GM19240 (cell line): ENCODE data around the gene AGBL5.

Source experiments
- DNase-seq: peaks from one replicate; pipeline ENCODE4 v3.0.0; 2011; ENCODE audit warnings: low spot score; ENCODE audit not compliant: insufficient read length

AGBL5 gene

DNA sequence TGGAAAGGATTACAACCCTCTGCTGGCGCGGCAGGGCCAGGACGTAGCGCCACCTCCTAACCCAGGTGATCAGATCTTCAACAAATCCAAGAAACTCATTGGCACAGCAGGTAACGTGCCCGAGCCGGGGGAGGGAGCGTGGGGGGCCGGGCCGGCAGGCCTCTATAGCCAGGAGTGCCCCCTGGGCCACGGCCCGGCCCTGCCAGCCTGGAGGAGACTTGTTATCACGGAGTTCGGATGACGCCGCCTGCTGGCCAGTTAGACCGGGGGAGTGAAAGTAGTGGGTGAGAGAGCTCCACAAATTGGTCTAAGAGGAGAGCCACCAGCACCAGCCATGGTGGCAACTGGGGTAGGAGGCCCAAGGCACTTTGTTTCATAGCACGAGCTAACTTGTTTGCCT, 27.3 kb upstream of the AGBL5 start:
- no peak for DNase-seq

DNA sequence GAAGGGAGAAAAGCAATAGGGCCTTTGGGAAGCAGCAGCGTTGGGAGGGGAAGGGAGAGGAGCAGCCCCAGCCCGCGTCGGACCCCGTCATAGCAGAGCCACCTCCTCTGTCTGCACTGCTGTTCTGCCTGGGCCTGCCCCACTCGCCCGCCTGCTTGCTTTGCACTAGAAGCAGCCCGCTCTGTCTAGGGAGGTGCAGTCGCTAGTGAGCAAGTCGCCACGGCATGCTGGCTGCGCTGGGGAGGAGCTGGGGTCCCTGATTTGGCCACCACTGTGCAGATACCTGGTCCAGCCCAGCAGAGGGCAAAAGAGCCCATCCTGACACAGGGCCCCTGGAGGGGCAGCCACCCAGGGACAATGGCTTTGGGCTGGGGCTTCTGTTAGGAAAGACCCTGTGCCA, 26.7 kb upstream of the AGBL5 start:
- DNase-seq: no peak

DNA sequence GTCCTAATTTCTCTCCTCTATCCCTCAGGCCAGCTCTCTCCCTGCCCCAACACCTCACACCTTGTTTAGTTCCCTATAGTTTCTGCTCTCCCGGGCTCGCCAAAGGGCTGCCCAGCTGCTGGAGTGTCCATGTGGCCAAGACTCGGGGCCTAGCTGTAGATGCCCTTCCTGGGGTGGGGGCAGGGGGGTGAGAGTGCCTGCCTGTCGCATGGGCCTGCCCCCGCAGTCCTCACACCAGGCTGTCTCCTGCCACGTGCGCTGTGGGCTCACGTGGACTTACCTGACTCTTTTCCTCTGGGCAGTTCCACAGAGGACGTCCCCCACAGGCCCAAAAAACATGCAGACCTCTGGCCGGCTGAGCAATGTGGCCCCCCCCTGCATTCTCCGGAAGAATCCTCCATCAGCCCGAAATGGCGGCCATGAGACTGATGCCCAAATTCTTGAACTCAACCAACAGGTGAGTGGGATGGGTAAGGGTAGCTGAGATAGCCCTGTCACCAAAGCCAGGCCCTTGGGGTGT, 26.1 kb upstream of the AGBL5 start:
- no peak for DNase-seq

DNA sequence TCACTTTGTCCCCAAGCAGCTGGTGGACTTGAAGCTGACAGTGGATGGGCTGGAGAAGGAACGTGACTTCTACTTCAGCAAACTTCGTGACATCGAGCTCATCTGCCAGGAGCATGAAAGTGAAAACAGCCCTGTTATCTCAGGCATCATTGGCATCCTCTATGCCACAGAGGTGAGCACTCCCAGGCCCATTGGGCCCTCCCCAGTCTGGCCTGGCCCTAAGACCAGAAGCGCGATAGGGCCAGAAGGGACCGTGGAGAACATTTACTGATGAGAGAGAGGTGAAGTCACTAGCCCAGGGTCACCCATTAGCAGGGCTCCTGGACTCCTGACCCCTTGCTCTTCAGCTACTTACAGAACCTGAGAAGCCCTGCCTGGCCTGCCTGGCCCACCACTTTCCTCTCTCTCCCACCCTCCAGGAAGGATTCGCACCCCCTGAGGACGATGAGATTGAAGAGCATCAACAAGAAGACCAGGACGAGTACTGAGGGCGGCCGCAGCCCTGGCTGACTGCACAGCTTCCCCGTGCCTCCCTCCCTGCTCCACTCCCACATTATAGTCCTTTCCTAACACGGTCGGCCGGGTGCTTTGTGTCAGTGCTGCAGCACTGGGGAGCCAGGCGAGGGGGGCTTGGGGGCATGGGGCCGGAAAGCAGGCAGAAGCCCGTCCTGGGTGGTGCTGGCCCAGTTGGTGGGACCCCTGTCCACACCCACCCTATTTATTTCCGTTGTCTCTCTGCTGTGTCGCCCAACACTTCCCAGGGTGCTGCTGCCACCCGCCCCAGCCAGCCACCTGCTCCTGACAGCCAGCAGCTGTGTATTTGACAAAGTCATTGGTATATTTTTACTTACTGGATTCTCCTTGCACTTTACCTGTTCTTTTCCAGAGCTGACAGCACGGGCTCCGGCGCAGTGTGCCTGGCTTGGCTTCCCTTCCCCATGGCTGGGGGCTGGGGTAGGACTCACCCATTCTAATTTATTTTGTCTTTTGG, 25.3 kb upstream of the AGBL5 start:
- no peak for DNase-seq

DNA sequence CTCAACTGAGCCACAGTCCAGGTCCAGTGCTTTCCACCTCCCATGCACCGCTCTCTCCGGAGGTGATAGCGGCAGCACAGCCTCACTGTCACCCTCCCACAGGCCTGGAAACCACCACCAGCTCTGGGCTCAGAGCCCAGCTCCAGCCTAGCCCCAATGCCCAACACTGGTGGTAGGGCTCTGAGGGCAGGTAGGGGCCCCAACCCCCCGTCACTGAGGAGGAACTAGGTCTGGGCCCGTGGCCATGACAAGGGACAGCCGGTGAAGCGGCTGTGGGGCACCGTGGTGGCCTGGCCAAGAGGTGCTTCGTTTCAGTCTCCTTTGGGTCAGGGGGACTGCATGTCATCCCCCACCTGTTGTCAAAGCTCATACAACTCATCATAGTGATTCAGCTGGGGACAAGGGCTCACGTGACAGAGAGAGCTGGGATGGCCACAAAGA, 24.2 kb upstream of the AGBL5 start:
- DNase-seq: no peak

DNA sequence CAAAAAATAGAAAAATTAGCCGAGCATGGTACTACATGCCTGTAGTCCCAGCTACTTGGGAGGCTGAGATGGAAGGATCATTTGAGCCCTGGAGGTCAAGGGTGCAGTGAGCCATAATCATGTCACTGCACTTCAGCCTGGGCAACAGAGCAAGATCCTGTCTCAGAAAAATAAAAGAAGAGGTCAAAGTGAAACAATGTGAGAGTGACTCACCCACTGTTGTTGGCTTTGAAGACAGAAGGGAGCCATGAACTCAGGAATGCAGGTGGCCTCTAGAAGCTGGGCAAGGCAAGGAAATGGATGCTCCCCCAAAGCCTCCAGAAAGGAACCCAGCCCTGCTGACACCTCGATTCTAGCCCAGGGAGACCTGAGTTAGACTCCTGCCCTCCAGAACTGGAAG, 22.4 kb upstream of the AGBL5 start:
- no peak for DNase-seq

DNA sequence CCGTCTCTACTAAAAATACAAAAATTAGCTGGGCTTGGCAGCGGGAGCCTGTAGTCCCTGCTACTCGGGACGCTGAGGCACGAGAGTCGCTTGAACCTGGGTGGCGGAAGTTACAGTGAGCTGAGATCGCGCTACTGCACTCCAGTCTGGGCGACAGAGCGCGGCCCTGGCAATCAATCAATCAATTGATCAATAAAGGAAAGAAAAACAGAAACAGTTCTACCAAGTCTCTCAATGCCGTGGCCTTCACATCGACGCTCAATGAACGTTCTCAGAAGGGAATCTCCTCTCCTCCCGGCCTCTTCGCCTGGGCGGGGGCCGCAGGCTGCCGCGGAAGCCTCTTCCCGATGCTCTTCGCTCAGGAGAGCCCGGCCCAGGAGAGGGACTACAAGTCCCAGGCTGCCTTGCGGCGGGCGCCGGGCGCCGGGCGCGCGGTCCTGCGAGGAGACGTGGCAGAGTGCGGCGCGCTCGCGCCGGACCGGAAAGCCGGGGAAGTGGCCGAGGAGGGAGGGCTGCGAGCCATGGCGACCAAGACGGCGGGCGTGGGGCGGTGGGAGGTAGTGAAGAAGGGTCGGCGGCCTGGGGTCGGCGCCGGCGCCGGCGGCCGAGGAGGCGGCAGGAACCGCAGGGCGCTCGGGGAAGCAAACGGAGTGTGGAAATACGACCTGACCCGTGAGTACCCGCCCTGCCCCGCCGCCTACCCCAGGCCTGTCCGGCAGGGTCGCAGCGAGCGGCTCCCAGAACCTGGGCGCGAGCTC, 18.8 kb upstream of the AGBL5 start, which contains the start of gene TMEM214:
TSS of gene TMEM214 (plus strand) at position 471 of the 758 bp plus-strand sequence. CDS start at position 522, 51 bp downstream.
- DNase-seq: peak; percentile 94

DNA sequence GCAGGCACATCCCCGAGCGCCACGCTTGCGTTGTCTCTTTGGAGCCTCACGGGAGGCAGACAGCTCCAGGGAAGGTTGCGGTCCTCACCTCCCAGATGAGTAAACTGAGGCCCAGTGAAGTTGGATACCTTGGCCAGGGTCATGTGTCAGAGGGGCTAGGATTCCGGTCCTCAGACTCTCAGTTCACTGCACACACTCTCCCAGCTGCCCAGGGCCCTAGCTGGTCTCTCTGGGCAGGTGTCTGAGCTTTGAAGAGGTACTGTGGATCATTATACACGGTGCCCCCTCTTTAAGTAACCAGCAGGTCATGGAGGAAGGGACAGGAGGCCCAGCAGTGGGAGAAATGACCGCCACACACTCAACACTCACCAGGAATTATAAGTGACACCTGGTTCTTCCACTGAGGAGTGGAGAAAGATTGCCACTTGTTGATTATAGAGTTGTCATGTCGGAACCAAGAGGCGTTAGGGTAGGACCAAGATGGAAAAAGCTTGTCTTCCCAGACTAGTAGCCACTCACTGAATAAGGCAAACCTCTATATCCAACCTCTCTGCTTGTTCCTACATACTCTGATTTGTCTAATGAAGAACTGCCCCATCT, 18.1 kb upstream of the AGBL5 start:
- no peak for DNase-seq

DNA sequence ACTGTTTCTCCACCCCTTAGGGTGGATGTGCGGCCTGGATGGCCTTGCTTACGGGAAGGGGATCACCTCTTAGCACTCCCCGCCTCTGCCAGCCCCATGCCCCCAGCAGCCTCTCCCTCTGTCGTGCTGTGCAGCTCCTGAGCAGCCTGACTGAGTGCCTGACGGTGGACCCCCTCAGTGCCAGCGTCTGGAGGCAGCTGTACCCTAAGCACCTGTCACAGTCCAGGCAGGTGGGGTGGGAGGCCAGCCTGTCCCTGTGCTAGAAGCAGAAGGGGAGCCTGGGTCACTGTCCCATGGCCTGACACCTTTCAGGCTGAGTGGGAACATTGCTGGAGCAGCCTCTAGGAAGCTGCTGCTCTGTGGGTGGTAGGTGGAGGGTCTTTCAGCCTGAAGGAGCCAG, 13.5 kb upstream of the AGBL5 start:
- no peak for DNase-seq

DNA sequence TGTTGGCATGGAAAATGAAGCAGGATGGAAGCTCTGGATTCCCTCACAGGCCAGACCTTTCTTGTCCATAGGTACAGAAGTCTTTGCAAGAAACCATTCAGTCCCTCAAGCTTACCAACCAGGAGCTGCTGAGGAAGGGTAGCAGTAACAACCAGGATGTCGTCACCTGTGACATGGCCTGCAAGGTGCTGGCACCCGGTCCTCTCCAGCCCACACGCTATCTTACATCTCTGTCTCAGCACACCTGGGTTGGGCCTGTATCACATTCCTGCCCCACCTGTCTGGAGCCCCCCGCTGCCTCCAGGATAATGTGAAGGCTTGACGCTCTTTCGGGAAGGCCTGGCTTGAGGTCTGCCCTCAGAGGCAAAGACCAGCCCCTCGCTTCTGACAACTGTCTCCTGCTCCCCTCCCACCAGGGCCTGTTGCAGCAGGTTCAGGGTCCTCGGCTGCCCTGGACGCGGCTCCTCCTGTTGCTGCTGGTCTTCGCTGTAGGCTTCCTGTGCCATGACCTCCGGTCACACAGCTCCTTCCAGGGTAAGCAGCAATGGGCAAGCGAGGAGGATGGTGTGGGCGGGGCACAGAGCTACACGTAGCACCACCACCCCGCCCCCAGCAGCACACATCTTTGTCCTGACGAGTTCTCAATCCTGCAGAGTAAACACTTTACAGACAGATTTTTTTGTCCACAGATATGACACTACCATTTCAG, 12.7 kb upstream of the AGBL5 start:
- no peak for DNase-seq

DNA sequence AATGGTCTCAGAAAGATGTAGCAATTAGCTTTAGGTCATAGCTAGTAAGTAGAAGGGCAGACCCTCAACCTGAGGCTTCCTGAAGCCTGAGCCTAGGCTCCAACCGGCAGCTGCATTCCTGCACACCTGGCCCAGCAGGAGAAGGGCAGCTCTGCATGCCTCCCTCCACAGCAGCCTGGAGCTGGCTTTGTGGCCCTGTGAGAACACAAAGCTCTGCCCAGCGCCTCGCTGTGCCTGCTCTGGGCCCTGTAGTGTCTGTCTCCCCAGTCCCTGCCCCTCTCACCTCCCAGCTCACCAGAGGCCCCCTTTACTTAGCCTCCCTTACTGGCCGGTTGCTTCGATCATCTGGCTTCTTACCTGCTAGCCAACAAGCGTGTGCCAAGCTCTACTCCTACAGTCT, 12.0 kb upstream of the AGBL5 start:
- DNase-seq: no peak

DNA sequence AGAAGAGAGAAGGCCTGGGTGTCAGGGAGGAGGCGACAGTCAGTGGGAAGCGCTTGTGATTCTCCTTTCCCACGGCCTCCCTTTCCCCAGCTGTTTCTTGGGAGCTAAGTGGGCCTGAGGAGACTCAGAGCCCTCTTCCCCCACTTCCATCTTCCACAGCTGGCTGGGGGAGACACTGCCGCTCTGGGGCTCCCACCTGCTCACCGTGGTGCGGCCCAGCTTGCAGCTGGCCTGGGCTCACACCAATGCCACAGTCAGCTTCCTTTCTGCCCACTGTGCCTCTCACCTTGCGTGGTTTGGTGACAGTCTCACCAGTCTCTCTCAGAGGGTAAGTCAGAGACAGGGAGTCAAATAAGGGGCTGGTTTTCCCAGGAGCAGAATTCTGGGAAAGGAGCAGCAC, 11.6 kb upstream of the AGBL5 start:
- DNase-seq: no peak

DNA sequence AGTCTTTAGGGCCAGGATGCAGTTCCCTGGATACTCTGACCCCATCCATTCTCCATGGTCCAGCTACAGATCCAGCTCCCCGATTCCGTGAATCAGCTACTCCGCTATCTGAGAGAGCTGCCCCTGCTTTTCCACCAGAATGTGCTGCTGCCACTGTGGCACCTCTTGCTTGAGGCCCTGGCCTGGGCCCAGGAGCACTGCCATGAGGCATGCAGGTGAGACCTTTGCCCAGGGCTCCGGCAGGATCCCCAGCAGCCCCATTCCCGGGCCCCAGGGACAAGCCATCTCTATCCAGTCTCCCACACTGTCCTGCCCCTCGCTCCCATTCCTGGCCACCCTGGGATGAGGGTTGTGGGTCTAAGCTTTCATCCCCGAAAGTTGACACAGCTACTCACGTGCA, 11.2 kb upstream of the AGBL5 start:
- DNase-seq: no peak

DNA sequence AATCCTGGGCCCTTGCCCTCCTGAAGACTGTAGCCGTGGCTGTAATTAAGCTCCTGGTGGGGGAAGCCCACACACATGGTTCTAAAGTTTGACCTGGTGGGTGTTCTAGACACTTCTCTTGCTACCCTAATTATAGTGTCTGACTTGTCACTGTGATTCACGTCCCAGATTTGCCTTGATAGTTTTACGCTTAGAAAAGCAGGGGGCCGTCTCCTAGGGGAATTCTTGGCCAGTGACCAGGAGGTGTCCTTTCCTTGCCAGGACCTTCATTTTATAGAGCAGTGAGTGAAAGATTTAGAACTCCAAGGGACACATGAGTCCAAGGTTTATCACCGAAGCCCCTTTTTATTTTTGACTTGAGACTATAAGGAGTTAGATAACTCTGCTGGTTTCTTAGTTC, 9.7 kb upstream of the AGBL5 start:
- no peak for DNase-seq

DNA sequence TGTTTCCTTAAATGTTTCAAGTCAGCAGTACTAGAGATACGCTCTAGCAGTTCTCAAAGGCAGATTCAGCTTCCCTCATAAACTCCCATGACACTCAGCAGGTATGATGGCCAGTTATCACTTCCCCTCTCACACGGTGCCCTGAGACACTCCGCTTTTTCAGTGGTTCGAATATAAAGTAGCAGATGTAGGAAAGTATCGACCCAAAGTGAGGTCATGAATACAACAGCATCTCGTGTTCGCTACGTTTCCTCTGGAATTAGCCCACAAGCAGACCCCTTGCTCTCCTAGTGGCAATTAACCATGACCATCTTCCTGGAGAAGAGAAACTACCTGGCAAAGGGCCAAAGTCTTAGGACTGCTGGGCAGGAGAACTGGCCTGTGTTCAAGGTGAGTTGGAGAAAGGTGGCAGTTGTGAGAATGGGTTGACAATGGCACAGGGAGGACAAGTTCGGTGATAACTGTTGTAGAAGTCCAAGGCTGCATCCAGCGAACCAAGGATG, 9.3 kb upstream of the AGBL5 start:
- no peak for DNase-seq

DNA sequence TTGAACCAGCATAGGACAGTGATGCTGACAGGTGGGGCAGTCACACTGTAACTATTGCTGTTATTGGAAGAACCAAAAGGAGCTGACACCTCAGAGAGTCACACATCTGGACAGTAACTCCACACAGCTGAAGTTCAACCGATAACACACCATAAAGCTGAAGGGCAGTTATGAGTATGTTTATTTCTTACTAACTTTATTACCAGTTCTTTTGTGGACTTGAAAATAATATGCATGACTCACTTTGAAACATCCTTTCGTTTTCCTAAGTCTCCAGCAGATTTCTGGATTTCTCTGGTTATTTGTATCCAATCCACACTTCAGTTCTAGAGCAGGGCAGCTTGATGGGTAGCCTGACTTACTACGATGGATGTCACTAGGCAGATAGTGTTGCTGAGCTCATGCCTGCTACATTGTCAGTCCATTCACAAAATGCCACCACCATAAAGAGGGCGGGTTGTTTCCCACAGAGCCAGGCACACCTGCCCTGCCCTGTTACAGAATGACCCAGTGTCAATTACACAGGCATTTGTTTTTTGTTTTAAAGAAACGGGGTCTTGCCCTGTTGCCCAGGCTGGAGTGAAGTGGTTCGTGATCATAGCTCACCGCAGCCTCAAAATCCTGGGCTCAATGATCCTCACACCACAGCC, 8.4 kb upstream of the AGBL5 start:
- no peak for DNase-seq

DNA sequence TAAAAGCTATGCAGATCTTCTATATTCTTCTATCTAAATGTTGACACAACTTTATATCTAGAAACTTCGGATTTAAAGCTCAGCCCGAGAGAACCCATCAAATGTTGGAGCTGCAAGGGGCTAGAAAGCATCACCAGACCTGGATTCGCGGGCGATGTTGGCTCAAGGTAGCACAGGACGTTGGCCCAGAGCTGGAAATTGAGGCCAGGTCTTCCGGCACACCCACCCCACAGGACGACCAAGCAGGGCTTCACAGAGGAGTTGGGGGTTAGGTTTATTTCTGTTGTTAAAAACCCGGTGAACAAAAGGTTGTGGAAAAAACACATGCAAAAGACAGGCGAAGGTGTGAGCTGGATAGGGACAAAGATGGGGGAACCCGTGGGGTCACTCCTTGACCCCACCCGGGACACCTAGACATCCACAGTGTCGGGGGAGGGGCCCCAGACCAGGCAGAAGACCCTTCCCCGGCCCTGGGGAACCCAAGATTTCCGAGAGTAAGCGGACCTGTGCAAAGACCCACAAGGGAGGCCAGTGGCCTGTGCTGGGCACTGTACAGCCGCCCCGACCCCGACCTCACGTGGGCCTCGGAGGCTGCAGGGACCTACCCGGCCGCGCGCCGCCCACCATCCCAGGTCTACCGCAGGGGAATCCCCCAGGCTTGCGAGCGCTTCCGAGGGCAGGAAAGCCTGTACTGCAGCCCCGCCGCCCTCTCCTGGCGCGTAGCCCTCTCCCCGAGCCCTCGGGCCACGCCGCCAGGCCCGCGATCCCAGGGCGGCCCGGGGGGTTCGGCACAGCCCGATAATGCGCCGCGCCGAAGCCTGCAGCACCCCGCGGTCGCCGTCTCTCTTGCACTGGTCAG, 1.8 kb upstream of the AGBL5 start:
- DNase-seq: peak; percentile 51

DNA sequence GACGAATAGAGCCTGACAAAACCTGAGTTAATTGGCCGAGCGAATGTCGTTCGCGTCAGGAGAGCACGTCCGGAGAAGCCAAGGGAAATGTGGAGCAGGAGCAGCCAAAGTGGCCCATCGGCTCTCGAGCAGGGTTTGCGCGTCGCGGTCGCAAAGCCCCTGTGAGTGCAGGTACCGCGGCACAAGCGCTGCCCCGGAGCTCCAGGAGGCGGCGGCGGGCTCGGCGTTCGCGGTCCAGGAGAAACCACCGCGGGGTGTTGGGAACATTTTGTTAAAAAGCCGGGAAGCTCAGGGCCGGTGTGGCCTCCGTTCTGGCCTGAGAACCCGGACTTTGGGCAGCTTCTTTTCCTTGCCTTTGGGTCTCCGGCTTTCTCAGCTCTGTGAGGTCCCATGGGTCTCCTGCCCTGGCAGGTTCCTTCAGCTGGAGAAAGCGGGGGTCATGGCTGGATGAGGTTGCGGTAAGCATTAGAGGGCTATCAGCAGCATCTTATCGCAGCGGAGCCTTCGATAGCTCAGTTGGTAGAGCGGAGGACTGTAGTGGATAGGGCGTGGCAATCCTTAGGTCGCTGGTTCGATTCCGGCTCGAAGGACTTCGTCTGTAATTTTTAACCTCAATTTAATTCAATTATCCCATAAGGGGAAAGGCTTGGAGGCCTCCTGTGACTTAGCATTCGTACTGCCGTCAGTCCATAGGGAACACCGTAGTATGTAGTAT, 1.0 kb upstream of the AGBL5 start:
- peak; percentile 74 for DNase-seq
